HG02870 (cell line): Measurements from ENCODE around the gene TRAF3.
"Not testable (repeated sequence)": the region's sequence is repeated elsewhere in the genome, so short reads cannot be mapped to it uniquely, and the experiment has no call there.

ENCODE experiments used
- ATAC-seq: cut with Tn5 transposase; IDR thresholded peaks from one replicate; pipeline ENCODE4 v1.9.1; 2021; ENCODE audit warnings: mild to moderate bottlenecking, moderate library complexity; ENCODE audit not compliant: unreplicated experiment

The TRAF3 gene

GRCh38 chr14:102750376-102750775 lies 26.9 kb upstream of the TRAF3 start:
- no peak for ATAC-seq

- ATAC-seq: no peak
Observed at GRCh38 chr14:102751088-102751487, 26.2 kb upstream of the TRAF3 start.

GRCh38 chr14:102752239-102752847 lies 24.9 kb upstream of the TRAF3 start:
- ATAC-seq: no peak

- ATAC-seq: no peak
Observed at GRCh38 chr14:102754370-102755262, 22.6 kb upstream of the TRAF3 start.

GRCh38 chr14:102757646-102758045 lies 19.6 kb upstream of the TRAF3 start:
- no peak for ATAC-seq

- ATAC-seq: no peak
Observed at GRCh38 chr14:102758087-102758486, 19.2 kb upstream of the TRAF3 start.

GRCh38 chr14:102759456-102760187 lies 17.6 kb upstream of the TRAF3 start:
- no peak for ATAC-seq

- no peak for ATAC-seq
Observed at GRCh38 chr14:102760496-102761193, 16.6 kb upstream of the TRAF3 start.

GRCh38 chr14:102761206-102761605 lies 16.0 kb upstream of the TRAF3 start:
- no peak for ATAC-seq

GRCh38 chr14:102764220-102764671 lies 13.0 kb upstream of the TRAF3 start:
- ATAC-seq: peak; percentile 64

- ATAC-seq: not testable (repeated sequence)
Observed at GRCh38 chr14:102765770-102766169, 11.5 kb upstream of the TRAF3 start.

GRCh38 chr14:102768223-102769048 lies 8.8 kb upstream of the TRAF3 start:
- peak; percentile 52 for ATAC-seq

GRCh38 chr14:102769049-102769327 lies 8.3 kb upstream of the TRAF3 start:
- ATAC-seq: no peak

GRCh38 chr14:102770147-102771123 lies 6.8 kb upstream of the TRAF3 start:
- no peak for ATAC-seq

- no peak for ATAC-seq
Observed at GRCh38 chr14:102771144-102771543, 6.1 kb upstream of the TRAF3 start.

- no peak for ATAC-seq
Observed at GRCh38 chr14:102772781-102773570, 4.3 kb upstream of the TRAF3 start.

- no peak for ATAC-seq
Observed at GRCh38 chr14:102774391-102775153, 2.7 kb upstream of the TRAF3 start.
